ENCODE results near the gene QKI.

Gene QKI

GRCh38 chr6:163392533-163392932 lies 22.0 kb upstream of the QKI start:
- DNase-seq: no peak

GRCh38 chr6:163393923-163394322 lies 20.6 kb upstream of the QKI start:
- DNase-seq: no peak

- no peak for DNase-seq
These were observed 19.9 kb upstream of the QKI start for GRCh38 chr6:163394659-163395058.

GRCh38 chr6:163395122-163395830 lies 19.2 kb upstream of the QKI start:
- DNase-seq: no peak

- no peak for DNase-seq
These were observed 18.7 kb upstream of the QKI start for GRCh38 chr6:163395831-163396185.

GRCh38 chr6:163397326-163397725 lies 17.2 kb upstream of the QKI start:
- no peak for DNase-seq

- no peak for DNase-seq
These were observed 16.4 kb upstream of the QKI start for GRCh38 chr6:163398115-163398514.

- no peak for DNase-seq
These were observed 15.7 kb upstream of the QKI start for GRCh38 chr6:163398815-163399214.

GRCh38 chr6:163400509-163400908 lies 14.0 kb upstream of the QKI start:
- no peak for DNase-seq

- no peak for DNase-seq
These were observed 13.3 kb upstream of the QKI start for GRCh38 chr6:163401039-163401885.

GRCh38 chr6:163402616-163403015 lies 11.9 kb upstream of the QKI start:
- DNase-seq: no peak

- no peak for DNase-seq
These were observed 9.7 kb upstream of the QKI start for GRCh38 chr6:163404825-163405265.

GRCh38 chr6:163405412-163406309 lies 8.9 kb upstream of the QKI start:
- no peak for DNase-seq

GRCh38 chr6:163406366-163406765 lies 8.2 kb upstream of the QKI start:
- DNase-seq: no peak

- DNase-seq: no peak
These were observed 7.7 kb upstream of the QKI start for GRCh38 chr6:163406830-163407229.

GRCh38 chr6:163408352-163408991 lies 6.0 kb upstream of the QKI start:
- no peak for DNase-seq

GRCh38 chr6:163409712-163410111 lies 4.8 kb upstream of the QKI start:
- no peak for DNase-seq

- DNase-seq: no peak
These were observed 2.2 kb upstream of the QKI start for GRCh38 chr6:163412341-163412740.

- no peak for DNase-seq
These were observed 1.6 kb upstream of the QKI start for GRCh38 chr6:163412801-163413344.

- peak in 1 of 2 experiments; percentile 79 for DNase-seq
These were observed 987 bp upstream of the QKI start for GRCh38 chr6:163413345-163414116.

GRCh38 chr6:163414946-163415619 lies 565 bp downstream of the QKI start:
- peak in 1 of 2 experiments; percentile 10 for DNase-seq
